NCI-H1048 (cell line): ENCODE measurements around the gene PCDHGA10.
"Not testable (repeated sequence)": the region's sequence is repeated elsewhere in the genome, so short reads cannot be mapped to it uniquely, and the experiment has no call there.

Experiments used
- DNase-seq: peaks from one replicate; lab custom pipeline; 2025; lab: John Stamatoyannopoulos, UW

The PCDHGA10 gene

GRCh38 chr5:141392429-141393198 lies 20.2 kb upstream of the PCDHGA10 start, which contains the start of gene PCDHGA8:
PCDHGA8 (plus strand) TSS chr5:141392633; CDS start chr5:141392814, 181 bp downstream.
- no peak for DNase-seq

- no peak for DNase-seq
Measured at GRCh38 chr5:141393267-141393666, 19.5 kb upstream of the PCDHGA10 start.

- not testable (repeated sequence) for DNase-seq
Measured at GRCh38 chr5:141394401-141395187, 18.2 kb upstream of the PCDHGA10 start.

- not testable (repeated sequence) for DNase-seq
Measured at GRCh38 chr5:141397756-141398551, 14.8 kb upstream of the PCDHGA10 start, which contains the start of gene PCDHGB5. PCDHGB5 (plus strand) TSS chr5:141397947; CDS start chr5:141398128, 181 bp downstream.

- DNase-seq, result no peak
Measured at GRCh38 chr5:141398608-141399007, 14.2 kb upstream of the PCDHGA10 start.

GRCh38 chr5:141399555-141400258 lies 13.1 kb upstream of the PCDHGA10 start:
- DNase-seq, result no peak

GRCh38 chr5:141402553-141403243 lies 10.1 kb upstream of the PCDHGA10 start, which contains the start of gene PCDHGA9:
PCDHGA9 (plus strand) TSS chr5:141402778; CDS start chr5:141402953, 175 bp downstream.
- no peak for DNase-seq

- DNase-seq, result no peak
Measured at GRCh38 chr5:141403387-141403786, 9.4 kb upstream of the PCDHGA10 start.

GRCh38 chr5:141407790-141408505 lies 4.8 kb upstream of the PCDHGA10 start, which contains the start of gene PCDHGB6:
PCDHGB6 (plus strand) TSS chr5:141408021; CDS start chr5:141408203, 182 bp downstream.
- DNase-seq, result not testable (repeated sequence)

GRCh38 chr5:141409598-141410306 lies 3.0 kb upstream of the PCDHGA10 start:
- no peak for DNase-seq

GRCh38 chr5:141411575-141411974 lies 1.2 kb upstream of the PCDHGA10 start:
- DNase-seq, result no peak

- no peak for DNase-seq
Measured at GRCh38 chr5:141413540-141414069, 818 bp downstream of the PCDHGA10 start.

- DNase-seq, result not testable (repeated sequence)
Measured at GRCh38 chr5:141414548-141415274, 1.9 kb downstream of the PCDHGA10 start.

- DNase-seq, result not testable (repeated sequence)
Measured at GRCh38 chr5:141415275-141415618, 2.5 kb downstream of the PCDHGA10 start.

GRCh38 chr5:141417494-141418172 lies 4.8 kb downstream of the PCDHGA10 start, which contains the start of gene PCDHGB7:
PCDHGB7 (plus strand) TSS chr5:141417677; CDS start chr5:141417860, 183 bp downstream.
- DNase-seq, result not testable (repeated sequence)

GRCh38 chr5:141419074-141419880 lies 6.5 kb downstream of the PCDHGA10 start:
- DNase-seq, result no peak
